ENCODE results near the gene CCDC71.

Gene CCDC71

GRCh38 chr3:49170744-49171118, 4.6 kb upstream of the CCDC71 start:
- no peaks in the 10 kb centered on the region for H3K27me3 ChIP-seq (ENCODE audit: insufficient read depth, low read length, poor library complexity)
- no peak overlapping the region for H3K27ac ChIP-seq (ENCODE audit: low read length)
- TF ChIP-seq CTCF (IDR thresholded peaks at IDR 0.05; ENCODE audit: borderline replicate concordance, extremely low read depth, low read length, poor library complexity, severe bottlenecking) (no peak), EZH2 (IDR thresholded peaks at IDR 0.05; ENCODE audit: borderline replicate concordance, low read depth, low read length, severe bottlenecking) (no peak)
- peak overlapping the region in 1 of 2 experiments; percentile 63; a peak in 2 of 4 replicates for H3K4me3 ChIP-seq (ENCODE audit: low read depth in 1 of 2, low read length in 2 of 2)
- no peaks in the 10 kb centered on the region; the same call in 1 of the 2 replicates for H3K36me3 ChIP-seq (ENCODE audit: insufficient read depth, low read length)
- peak overlapping the region; percentile 52; the same call in 1 of the 2 replicates for H3K9ac ChIP-seq (ENCODE audit: low read depth, low read length)
- peaks cover 28% of the 10 kb centered on the region for H3K4me1 ChIP-seq (ENCODE audit: insufficient read depth, low read length)
- no peak for DNase-seq
- peaks cover 9% of the 10 kb centered on the region for H3K79me2 ChIP-seq (ENCODE audit: insufficient read depth, low read length)
- no peaks in the 10 kb centered on the region for H4K20me1 ChIP-seq (ENCODE audit: insufficient read depth, low read length)
- peaks cover 7% of the 10 kb centered on the region for H3K9me3 ChIP-seq (ENCODE audit: insufficient read depth, low read length, severe bottlenecking)
- peak overlapping the region; percentile 92 for H3K4me2 ChIP-seq (ENCODE audit: insufficient read depth, low read length)
- H2AFZ ChIP-seq (ENCODE audit: low read depth, low read length), result peak overlapping the region; percentile 76; the same call in 1 of the 2 replicates
- no peak for ATAC-seq (ENCODE audit: insufficient read depth, low read depth)

- Histone ChIP-seq H3K79me2 (ENCODE audit: insufficient read depth, low read length) (peaks cover 44% of the 10 kb centered on the region), H3K4me2 (ENCODE audit: insufficient read depth, low read length) (peak overlapping the region; percentile 61), H3K27ac (ENCODE audit: low read length) (peak overlapping the region; percentile 80), H3K9ac (ENCODE audit: low read depth, low read length) (peak overlapping the region; percentile 77), H3K4me1 (ENCODE audit: insufficient read depth, low read length) (peaks cover 44% of the 10 kb centered on the region), H2AFZ (ENCODE audit: low read depth, low read length) (peak overlapping the region; percentile 88), H3K9me3 (ENCODE audit: insufficient read depth, low read length, severe bottlenecking) (peaks cover 7% of the 10 kb centered on the region), H3K36me3 (ENCODE audit: insufficient read depth, low read length) (peaks cover 31% of the 10 kb centered on the region), H3K4me3 (ENCODE audit: low read depth in 1 of 2, low read length in 2 of 2) (peak overlapping the region in 1 of 2 experiments; percentile 95; a peak in 2 of 4 replicates), H3K27me3 (ENCODE audit: insufficient read depth, low read length, poor library complexity) (no peaks in the 10 kb centered on the region), H4K20me1 (ENCODE audit: insufficient read depth, low read length) (peaks cover 26% of the 10 kb centered on the region; the same call in 1 of the 2 replicates)
- DNase-seq (no peak), ATAC-seq (ENCODE audit: insufficient read depth, low read depth) (no peak)
- TF ChIP-seq EZH2 (IDR thresholded peaks at IDR 0.05; ENCODE audit: borderline replicate concordance, low read depth, low read length, severe bottlenecking), result no peak
Measured at GRCh38 chr3:49166752-49167556, 823 bp upstream of the CCDC71 start.

GRCh38 chr3:49164983-49165720, 979 bp downstream of the CCDC71 start:
- no peak for TF ChIP-seq EZH2 (IDR thresholded peaks at IDR 0.05; ENCODE audit: borderline replicate concordance, low read depth, low read length, severe bottlenecking)
- TF ChIP-seq CTCF (IDR thresholded peaks at IDR 0.05; ENCODE audit: borderline replicate concordance, extremely low read depth, low read length, poor library complexity, severe bottlenecking), result no peak
- H3K27ac ChIP-seq (ENCODE audit: low read length), result peak overlapping the region; percentile 80
- H2AFZ ChIP-seq (ENCODE audit: low read depth, low read length), result no peak overlapping the region
- no peaks in the 10 kb centered on the region for H3K27me3 ChIP-seq (ENCODE audit: insufficient read depth, low read length, poor library complexity)
- H3K9me3 ChIP-seq (ENCODE audit: insufficient read depth, low read length, severe bottlenecking), result peaks cover 7% of the 10 kb centered on the region
- peak overlapping the region; percentile 74 for H3K4me2 ChIP-seq (ENCODE audit: insufficient read depth, low read length)
- H3K36me3 ChIP-seq (ENCODE audit: insufficient read depth, low read length), result peaks cover 40% of the 10 kb centered on the region
- DNase-seq, result no peak
- peak overlapping the region; percentile 84 to 95 for H3K4me3 ChIP-seq (ENCODE audit: low read depth in 1 of 2, low read length in 2 of 2)
- H4K20me1 ChIP-seq (ENCODE audit: insufficient read depth, low read length), result peaks cover 34% of the 10 kb centered on the region
- no peak for ATAC-seq (ENCODE audit: insufficient read depth, low read depth)
- H3K79me2 ChIP-seq (ENCODE audit: insufficient read depth, low read length), result peaks cover 44% of the 10 kb centered on the region
- H3K4me1 ChIP-seq (ENCODE audit: insufficient read depth, low read length), result peaks cover 29% of the 10 kb centered on the region
- H3K9ac ChIP-seq (ENCODE audit: low read depth, low read length), result peak overlapping the region; percentile 77
